SU-DHL-6 (cell line): Measurements from ENCODE around the gene KRTAP4-8.
"Not testable (repeated sequence)": the region's sequence is repeated elsewhere in the genome, so short reads cannot be mapped to it uniquely, and the experiment has no call there.

Experiments
- CTCF ChIP-seq: fragments of 200-600 bp; sonication (generic); IDR thresholded peaks from one replicate; pipeline ENCODE4 v1.5.1; 2017; ENCODE audit warnings: antibody characterized with exemption, mild to moderate bottlenecking, low read length, moderate library complexity; ENCODE audit not compliant: insufficient read depth, poor library complexity, severe bottlenecking
- EZH2phosphoT487 ChIP-seq: fragments of 200-600 bp; sonication (generic), shearing (Covaris generic); conservative IDR thresholded peaks from 2 replicates; pipeline ENCODE4 v1.6.1; 2018; ENCODE audit warnings: mild to moderate bottlenecking, antibody characterized with exemption, low read length, moderate library complexity, mixed read lengths

- not testable (repeated sequence) for TF ChIP-seq CTCF, EZH2phosphoT487
These were observed 32.8 kb downstream of the KRTAP4-8 start for GRCh38 chr17:41065016-41065689.
